Neural cell (in vitro differentiated cells): Measurements from ENCODE around the gene PHF3. TPM values are rescaled to one million over a fixed set of nuclear protein-coding genes. Genes with fewer than 3 reads are reported as not detected.

Source experiments
- polyA plus RNA-seq: library from polyadenylated mRNA; depleted of rRNA; stranded (reverse); fragments of >200 nt; gene quantifications from 2 replicates; pipeline ENCODE4 v1.2.3, GENCODE V29; 2014
- small RNA-seq, 3 experiments: library from RNA; depleted of rRNA; stranded (forward); fragments of <200 nt; gene quantifications; one replicate each; pipeline ENCODE3, GENCODE V24; 2012

PHF3 gene
- polyA plus RNA-seq, 1 donor from 2014 or later, result 21.1 TPM

Small RNA genes within 50 kb of the gene (small RNA-seq; reads per million reads assigned to genes)
- 0 reads per million in 3 experiments for gene AL513043.1

Other genes with a start within 250 kb of the PHF3 start
- 51.5 and 57.6 TPM in 2 replicates for gene PTP4A1, start 63.3 kb upstream of the PHF3 start, polyA plus RNA-seq